BE2C (cell line): Measurements from ENCODE around the gene TXNL4A.
"Not testable (repeated sequence)": the region's sequence is repeated elsewhere in the genome, so short reads cannot be mapped to it uniquely, and the experiment has no call there.

Experiments
- DNase-seq: peaks from one replicate; pipeline ENCODE4 v3.0.0-alpha.2; 2020
- H3K27me3 ChIP-seq: fragments of 250-450 bp; sonication (Bioruptor Pico); 2 replicates; pipeline ENCODE4 v1.5.1; 2020; ENCODE audit warnings: mild to moderate bottlenecking
- H3K36me3 ChIP-seq: fragments of 250-450 bp; sonication (Bioruptor Pico); 2 replicates; pipeline ENCODE4 v1.5.1; 2020; ENCODE audit warnings: mild to moderate bottlenecking
- H3K4me1 ChIP-seq: fragments of 250-450 bp; sonication (Bioruptor Pico); 2 replicates; pipeline ENCODE4 v1.5.1; 2020
- H3K4me3 ChIP-seq: 2 replicates; pipeline ENCODE4 v1.5.1; 2011; ENCODE audit warnings: low read depth, low read length
- H3K9me3 ChIP-seq: fragments of 250-450 bp; sonication (Bioruptor Pico); 2 replicates; pipeline ENCODE4 v1.5.1; 2020
- TF ChIP-seq, protein P1 (sequence below): IDR thresholded peaks from 2 replicates; pipeline ENCODE4 v1.5.1; 2012; ENCODE audit warnings: mild to moderate bottlenecking, low read depth, low read length

The TXNL4A gene

DNA sequence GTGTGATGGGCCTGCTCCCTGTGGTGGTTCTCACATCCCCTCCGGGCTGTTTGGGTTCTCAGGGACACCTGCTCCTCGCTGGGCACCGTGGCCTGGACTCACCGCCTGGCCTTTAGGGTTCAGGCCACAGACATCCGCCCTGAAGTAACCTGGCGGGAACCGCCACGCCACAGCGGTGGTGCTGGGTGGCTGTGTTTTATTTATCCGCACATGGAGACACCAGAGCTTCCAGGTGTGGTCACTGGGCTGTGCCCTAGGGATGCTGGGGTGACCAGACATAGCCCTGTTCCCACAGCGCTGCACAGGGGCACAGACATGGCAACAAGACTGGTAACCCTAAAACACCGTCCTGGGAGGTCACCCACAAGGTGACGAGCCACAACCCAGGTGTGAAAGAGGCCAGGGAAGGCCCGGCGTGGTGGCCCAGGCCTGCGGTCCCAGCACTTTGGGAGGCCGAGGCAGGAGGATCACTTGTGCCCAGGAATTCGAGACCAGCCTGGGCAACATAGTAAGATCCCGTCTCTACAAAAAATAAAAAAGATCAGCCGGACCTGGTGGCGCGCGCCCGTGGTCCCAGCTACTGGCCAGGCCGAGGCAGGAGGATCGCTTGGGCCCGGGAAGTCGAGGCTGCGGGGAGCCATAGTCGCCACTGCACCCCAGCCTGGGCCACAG, 24.6 kb downstream of the TXNL4A start:
- TF ChIP-seq, protein P1, sequence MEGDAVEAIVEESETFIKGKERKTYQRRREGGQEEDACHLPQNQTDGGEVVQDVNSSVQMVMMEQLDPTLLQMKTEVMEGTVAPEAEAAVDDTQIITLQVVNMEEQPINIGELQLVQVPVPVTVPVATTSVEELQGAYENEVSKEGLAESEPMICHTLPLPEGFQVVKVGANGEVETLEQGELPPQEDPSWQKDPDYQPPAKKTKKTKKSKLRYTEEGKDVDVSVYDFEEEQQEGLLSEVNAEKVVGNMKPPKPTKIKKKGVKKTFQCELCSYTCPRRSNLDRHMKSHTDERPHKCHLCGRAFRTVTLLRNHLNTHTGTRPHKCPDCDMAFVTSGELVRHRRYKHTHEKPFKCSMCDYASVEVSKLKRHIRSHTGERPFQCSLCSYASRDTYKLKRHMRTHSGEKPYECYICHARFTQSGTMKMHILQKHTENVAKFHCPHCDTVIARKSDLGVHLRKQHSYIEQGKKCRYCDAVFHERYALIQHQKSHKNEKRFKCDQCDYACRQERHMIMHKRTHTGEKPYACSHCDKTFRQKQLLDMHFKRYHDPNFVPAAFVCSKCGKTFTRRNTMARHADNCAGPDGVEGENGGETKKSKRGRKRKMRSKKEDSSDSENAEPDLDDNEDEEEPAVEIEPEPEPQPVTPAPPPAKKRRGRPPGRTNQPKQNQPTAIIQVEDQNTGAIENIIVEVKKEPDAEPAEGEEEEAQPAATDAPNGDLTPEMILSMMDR = no peak
- no peaks in the 10 kb centered on the region for H3K4me1 ChIP-seq
- H3K27me3 ChIP-seq = no peaks in the 10 kb centered on the region
- H3K9me3 ChIP-seq = no peaks in the 10 kb centered on the region
- no peaks in the 10 kb centered on the region for H3K36me3 ChIP-seq
- H3K4me3 ChIP-seq = no peak overlapping the region
- no peak for DNase-seq

DNA sequence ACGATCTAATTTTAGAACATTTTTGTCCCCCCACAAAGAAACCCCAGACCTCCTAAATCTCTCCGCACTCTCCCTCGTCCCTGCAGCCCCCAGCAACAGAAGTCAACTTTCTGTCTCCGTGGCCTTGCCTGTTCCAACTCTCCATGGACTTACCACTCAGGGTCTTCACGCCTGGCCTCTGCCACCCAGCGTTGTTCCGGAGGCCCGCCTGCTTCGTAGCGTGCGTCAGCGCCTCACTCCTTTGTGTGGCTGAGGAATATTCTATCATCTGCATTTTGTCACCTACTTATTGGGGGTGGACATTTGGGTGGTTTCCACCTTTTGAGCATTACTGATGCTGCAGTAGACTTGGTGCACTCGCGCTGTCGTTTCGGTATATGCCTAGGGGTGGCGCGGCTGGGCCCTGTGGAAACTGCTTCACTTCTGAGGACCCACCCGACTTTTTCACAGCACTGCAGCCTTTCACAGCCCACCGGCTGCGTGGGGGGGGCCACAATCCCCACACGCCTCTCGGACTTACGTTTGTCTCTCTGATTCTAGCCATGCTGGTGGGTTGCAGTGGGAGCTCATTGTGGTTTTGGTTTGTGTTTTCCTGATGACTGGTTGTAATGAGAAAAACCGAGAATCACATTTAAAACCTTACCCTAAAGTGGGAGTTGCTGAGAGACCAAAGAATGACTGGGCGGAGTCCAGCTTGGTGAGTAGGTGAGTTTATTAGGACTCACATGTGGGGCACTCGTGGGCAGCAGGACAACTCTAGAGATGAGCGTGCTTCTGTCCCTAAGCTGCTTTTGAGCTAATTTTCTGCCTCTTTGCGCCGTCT, 25.3 kb downstream of the TXNL4A start:
- no peaks in the 10 kb centered on the region for H3K36me3 ChIP-seq
- H3K27me3 ChIP-seq = no peaks in the 10 kb centered on the region
- no peak for DNase-seq
- TF ChIP-seq, protein P1 = no peak
- no peak overlapping the region for H3K4me3 ChIP-seq
- no peaks in the 10 kb centered on the region for H3K4me1 ChIP-seq
- H3K9me3 ChIP-seq = no peaks in the 10 kb centered on the region

DNA sequence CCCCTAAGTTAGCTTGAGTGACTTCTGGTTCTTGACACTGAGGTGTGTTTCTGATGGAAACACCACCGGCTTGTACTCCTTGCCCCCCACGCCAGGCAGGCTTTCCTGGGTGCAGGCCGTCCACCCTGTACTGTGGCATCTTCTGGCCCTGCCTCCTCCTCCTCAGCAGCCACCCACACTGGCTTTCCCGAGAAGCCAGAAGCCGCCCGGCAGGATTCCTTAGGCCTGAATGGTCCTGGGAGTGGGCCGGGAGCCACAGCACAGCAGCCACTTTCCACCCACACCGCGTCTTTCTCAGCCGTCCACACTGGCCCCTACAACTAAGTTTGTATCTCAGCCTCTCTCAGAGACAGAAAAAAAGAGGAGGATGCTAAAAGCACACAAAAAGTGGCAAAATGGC, 26.1 kb downstream of the TXNL4A start:
- no peaks in the 10 kb centered on the region for H3K9me3 ChIP-seq
- no peaks in the 10 kb centered on the region for H3K36me3 ChIP-seq
- H3K4me3 ChIP-seq = no peak overlapping the region
- no peaks in the 10 kb centered on the region for H3K27me3 ChIP-seq
- H3K4me1 ChIP-seq = no peaks in the 10 kb centered on the region
- TF ChIP-seq, protein P1 = no peak
- no peak for DNase-seq

DNA sequence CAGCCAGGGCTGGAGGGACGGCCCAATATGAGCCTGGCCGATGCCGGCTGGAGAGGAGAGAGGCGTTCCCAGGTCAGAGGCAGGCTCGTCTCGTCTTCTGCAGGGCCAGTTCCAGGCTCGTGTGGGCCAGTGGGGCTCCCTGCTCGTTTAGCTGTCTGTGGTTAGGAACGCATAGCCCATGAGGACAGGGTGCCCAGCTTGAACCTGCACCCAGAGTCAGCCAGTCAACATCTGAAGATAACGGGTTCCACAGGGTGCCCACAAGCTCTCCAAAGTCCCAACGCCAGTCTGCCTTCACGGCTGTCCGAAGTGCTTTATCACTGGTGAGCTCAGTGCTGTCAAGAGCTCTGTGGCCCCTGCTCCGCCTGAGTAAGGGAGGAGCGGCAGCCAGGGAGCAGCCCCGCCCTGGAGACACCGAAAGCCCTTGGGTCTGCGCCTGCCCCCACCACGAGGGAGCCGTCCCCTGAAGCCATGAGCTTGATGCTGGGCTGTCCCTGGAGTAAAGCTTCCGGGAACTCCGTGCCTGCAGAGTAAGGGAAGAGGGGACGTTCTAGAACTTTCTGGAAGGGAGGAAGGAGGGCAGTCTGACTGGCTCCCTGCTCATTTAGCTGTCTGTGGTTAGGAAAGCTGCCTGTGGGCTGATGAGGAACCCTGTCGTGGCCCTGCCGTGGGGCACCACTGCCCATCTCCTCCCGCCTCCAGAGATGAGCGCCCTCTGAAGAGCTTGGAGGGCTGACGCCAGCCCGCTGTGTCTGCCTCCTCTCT, 26.7 kb downstream of the TXNL4A start:
- Histone ChIP-seq H3K36me3 (no peaks in the 10 kb centered on the region), H3K27me3 (no peaks in the 10 kb centered on the region), H3K4me1 (no peaks in the 10 kb centered on the region), H3K4me3 (no peak overlapping the region), H3K9me3 (no peaks in the 10 kb centered on the region)
- TF ChIP-seq, protein P1 = no peak
- no peak for DNase-seq

DNA sequence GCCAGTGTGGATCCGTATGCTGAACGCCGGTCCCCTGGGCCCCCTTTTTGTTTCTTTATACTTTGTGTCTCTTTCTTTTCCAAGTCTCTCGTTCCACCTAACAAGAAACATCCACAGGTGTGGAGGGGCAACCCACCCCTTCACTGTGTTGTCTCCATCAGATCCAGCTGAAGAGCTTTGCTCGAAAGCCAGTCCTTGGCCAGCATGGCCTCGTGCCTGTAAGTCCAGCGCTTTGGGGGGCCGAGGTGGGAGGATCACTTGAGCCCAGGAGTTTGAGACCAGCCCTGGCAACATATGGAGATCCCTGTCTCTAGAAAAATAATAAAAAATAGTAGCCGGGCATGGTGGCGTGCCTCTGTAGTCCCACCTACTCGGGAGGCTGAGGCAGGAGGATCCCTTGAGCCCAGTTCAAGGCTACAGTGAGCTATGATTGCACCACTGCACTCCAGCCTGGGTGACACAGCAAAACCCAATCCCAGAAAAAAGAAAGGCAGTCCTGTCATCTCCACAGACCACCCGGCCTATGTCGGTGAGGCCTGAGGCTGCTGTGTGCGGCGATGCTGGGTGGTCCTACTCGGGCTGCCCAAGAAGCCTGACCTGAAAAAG, 27.3 kb downstream of the TXNL4A start:
- Histone ChIP-seq H3K9me3 (no peaks in the 10 kb centered on the region), H3K4me1 (no peaks in the 10 kb centered on the region), H3K27me3 (no peaks in the 10 kb centered on the region), H3K4me3 (no peak overlapping the region), H3K36me3 (no peaks in the 10 kb centered on the region)
- no peak for DNase-seq
- TF ChIP-seq, protein P1 = no peak

DNA sequence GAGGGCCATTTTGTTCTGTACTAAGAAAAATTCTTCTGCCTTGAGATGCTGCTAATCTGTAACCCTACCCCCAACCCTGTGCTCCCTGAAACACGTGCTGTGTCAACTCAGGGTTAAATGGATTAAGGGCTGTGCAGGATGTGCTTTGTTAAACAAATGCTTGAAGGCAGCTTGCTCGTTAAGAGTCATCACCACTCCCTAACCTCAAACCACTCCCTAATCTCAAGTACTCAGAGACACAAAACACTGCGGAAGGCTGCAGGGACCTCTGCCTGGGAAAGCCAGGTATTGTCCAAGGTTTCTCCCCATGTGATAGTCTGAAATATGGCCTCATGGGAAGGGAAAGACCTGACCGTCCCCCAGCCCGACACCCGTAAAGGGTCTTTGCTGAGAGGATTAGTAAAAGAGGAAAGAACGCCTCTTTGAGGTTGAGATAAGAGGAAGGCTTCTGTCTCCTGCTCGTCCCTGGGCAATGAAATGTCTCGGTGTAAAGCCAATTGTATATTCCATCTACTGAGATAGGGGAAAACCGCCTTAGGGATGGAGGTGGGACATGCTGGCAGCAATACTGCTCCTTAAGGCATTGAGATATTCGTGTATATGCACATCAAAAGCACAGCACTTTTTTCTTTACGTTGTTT, 28.1 kb downstream of the TXNL4A start:
- H3K4me3 ChIP-seq, H3K36me3 ChIP-seq, H3K27me3 ChIP-seq, H3K9me3 ChIP-seq, H3K4me1 ChIP-seq, DNase-seq: not testable (repeated sequence)
